Measurements from ENCODE around the gene TOGARAM2.

- TF ChIP-seq MAX (IDR thresholded peaks at IDR 0.05) (no peak), CREB1 (IDR thresholded peaks at IDR 0.05; ENCODE audit: low read depth) (no peak)
Observed at GRCh38 chr2:29014331-29014730, 33.2 kb downstream of the TOGARAM2 start.
